Ascending aorta (tissue), 2 donors: Measurements from ENCODE around the gene RFT1. TPM values are rescaled to one million over a fixed set of nuclear protein-coding genes. Genes with fewer than 3 reads are reported as not detected.

Experiments
- DNase-seq, 2 donors: peaks; one replicate each; pipeline ENCODE4 v3.0.0-alpha.2; 2019; ENCODE audit warnings: low spot score in 2 of 2
- H3K27ac ChIP-seq, 2 donors: fragments of 200-600 bp; sonication (generic); one replicate each; pipeline ENCODE4 v1.5.1; 2016 to 2017; ENCODE audit warnings: mild to moderate bottlenecking in 1 of 2
- H3K27me3 ChIP-seq: fragments of 200-600 bp; sonication (generic); one replicate; pipeline ENCODE4 v1.5.1; 2017
- H3K36me3 ChIP-seq, 2 donors: fragments of 200-600 bp; sonication (generic); one replicate each; pipeline ENCODE4 v1.5.1; 2016
- H3K4me1 ChIP-seq, 2 donors: fragments of 200-600 bp; sonication (generic); one replicate each; pipeline ENCODE4 v1.5.1; 2016 to 2017; ENCODE audit warnings: mild to moderate bottlenecking in 1 of 2
- H3K4me3 ChIP-seq, 2 donors: fragments of 200-600 bp; sonication (generic); one replicate each; pipeline ENCODE4 v1.5.1; 2016 to 2017; ENCODE audit warnings: mild to moderate bottlenecking in 1 of 2
- H3K9me3 ChIP-seq, 2 donors: fragments of 200-600 bp; sonication (generic); one replicate each; pipeline ENCODE4 v1.5.1; 2016
- intact Hi-C: fragments of 100-400 bp; cut with DNase I; formaldehyde crosslinking; loops from one replicate; pipeline ENCODE4 v1.15.1; 2023
- total RNA-seq: library from RNA; depleted of rRNA; stranded (reverse); fragments of >200 nt; gene quantifications from one replicate; pipeline ENCODE4 v1.1.0, GENCODE V29; 2016
- TF ChIP-seq, protein P1 (sequence below), 3 experiments: fragments of 200-600 bp in 2 of 3; fragments of 450-650 bp in 1 of 3; sonication (generic) in 2 of 3; IDR thresholded peaks; one replicate each; pipeline ENCODE4 v1.5.1; 2016 to 2019; ENCODE audit warnings: antibody characterized with exemption in 3 of 3, mild to moderate bottlenecking in 1 of 3, moderate library complexity in 1 of 3

RFT1 gene
- total RNA-seq, 1 donor from 2014 or later = 12.1 TPM

GRCh38 chr3:53082736-53083135, 47.5 kb downstream of the RFT1 start:
- Histone ChIP-seq H3K4me1 (no peaks in the 10 kb centered on the region), H3K9me3 (no peaks in the 10 kb centered on the region), H3K27ac (no peak overlapping the region), H3K36me3 (peaks cover 0 to 8% of the 10 kb centered on the region in 2 donors), H3K4me3 (no peak overlapping the region), H3K27me3 (no peaks in the 10 kb centered on the region)
- intact Hi-C loops = no loop called here
- TF ChIP-seq, protein P1, sequence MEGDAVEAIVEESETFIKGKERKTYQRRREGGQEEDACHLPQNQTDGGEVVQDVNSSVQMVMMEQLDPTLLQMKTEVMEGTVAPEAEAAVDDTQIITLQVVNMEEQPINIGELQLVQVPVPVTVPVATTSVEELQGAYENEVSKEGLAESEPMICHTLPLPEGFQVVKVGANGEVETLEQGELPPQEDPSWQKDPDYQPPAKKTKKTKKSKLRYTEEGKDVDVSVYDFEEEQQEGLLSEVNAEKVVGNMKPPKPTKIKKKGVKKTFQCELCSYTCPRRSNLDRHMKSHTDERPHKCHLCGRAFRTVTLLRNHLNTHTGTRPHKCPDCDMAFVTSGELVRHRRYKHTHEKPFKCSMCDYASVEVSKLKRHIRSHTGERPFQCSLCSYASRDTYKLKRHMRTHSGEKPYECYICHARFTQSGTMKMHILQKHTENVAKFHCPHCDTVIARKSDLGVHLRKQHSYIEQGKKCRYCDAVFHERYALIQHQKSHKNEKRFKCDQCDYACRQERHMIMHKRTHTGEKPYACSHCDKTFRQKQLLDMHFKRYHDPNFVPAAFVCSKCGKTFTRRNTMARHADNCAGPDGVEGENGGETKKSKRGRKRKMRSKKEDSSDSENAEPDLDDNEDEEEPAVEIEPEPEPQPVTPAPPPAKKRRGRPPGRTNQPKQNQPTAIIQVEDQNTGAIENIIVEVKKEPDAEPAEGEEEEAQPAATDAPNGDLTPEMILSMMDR (IDR thresholded peaks at IDR 0.05) = no peak
- no peak for DNase-seq

- intact Hi-C loops = no loop called here
- no peak for DNase-seq
- TF ChIP-seq, protein P1 (IDR thresholded peaks at IDR 0.05) = no peak
Observed at GRCh38 chr3:53081318-53081717, 48.9 kb downstream of the RFT1 start.

DNA sequence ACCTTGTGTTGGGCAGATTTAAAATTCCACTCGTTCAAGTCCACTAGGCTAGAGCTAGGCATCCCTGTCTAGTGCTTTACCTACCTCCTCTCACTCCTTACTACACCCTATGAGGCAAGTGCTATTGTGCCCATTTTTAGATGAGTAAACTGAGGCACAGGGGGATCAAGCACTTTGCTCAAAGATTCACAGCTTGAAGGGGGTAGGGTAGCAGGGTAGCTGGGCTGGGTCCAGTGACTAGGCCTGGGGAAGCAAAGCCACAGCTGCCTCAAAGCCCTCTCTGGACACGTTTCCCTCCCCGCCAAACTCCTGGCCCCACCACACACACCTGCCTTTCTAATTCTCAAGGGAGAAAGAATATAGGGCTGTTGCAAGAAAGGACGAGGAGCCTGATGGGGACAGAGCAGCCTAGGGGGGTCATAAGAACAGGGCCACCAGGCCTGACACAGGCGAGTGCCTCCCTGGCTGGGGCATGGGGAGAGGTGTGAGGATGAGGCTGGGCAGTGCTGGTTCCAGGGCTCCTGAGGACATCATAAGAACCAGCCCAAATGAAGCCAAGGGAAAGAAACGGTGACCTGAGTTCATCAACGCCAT, 49.5 kb downstream of the RFT1 start:
- Histone ChIP-seq H3K4me3 (no peak overlapping the region), H3K27ac (no peak overlapping the region), H3K36me3 (no peaks in the 10 kb centered on the region), H3K27me3 (no peaks in the 10 kb centered on the region), H3K9me3 (no peaks in the 10 kb centered on the region), H3K4me1 (no peaks in the 10 kb centered on the region)
- TF ChIP-seq, protein P1 (IDR thresholded peaks at IDR 0.05) = no peak
- intact Hi-C loops = no loop called here
- DNase-seq = peak in 1 of 2 donors; percentile 54

More at GRCh38 chr3:53081318-53081717, 48.9 kb downstream of the RFT1 start:
- H3K4me3 ChIP-seq = no peak overlapping the region
- H3K9me3 ChIP-seq = no peaks in the 10 kb centered on the region
- H3K27ac ChIP-seq = no peak overlapping the region
- H3K4me1 ChIP-seq = no peaks in the 10 kb centered on the region
- no peaks in the 10 kb centered on the region for H3K36me3 ChIP-seq
- no peaks in the 10 kb centered on the region for H3K27me3 ChIP-seq

DNA sequence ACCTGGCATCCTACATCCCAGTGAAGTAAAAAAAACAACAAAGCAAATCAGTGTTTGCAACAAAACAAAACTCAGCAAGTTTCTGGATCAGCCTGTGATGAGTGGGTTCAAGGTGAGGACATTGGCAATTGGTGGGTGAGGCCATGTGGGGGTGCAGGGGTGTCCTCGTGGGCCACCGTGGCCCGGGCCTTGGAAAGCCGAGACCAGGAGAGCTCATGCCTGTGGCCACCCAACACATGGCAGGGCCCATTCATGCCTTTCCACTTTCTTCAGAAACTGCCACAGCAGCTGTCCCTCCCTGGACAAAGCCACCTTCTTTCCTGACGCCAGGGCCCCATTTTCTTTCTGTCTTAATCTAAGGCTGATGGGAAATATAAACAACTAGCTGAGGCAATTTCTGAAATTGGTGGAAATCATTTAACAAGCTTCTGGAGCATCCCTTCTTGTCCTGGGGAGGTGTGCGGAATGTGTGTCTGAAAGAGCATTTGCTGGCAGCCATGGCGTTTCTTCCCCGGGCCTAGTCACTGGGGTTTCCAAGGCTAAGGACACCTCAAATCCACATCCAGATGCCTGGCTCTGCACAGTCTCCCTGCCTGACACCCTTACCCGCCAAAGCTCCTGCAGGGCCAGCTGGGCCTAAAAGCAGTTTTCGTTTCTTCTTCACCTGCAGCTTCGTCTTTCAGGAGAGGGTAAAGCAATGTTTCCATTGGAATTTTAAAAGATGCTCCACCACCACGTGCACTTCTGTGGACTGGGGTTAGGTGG, 50.3 kb downstream of the RFT1 start:
- intact Hi-C loops = no loop called here
- peak in 1 of 2 donors; percentile 52 for DNase-seq
- H3K4me3 ChIP-seq = no peak overlapping the region

GRCh38 chr3:53079147-53079546, 51.1 kb downstream of the RFT1 start:
- H3K27me3 ChIP-seq = no peaks in the 10 kb centered on the region
- TF ChIP-seq, protein P1 (IDR thresholded peaks at IDR 0.05) = no peak
- intact Hi-C loops = no loop called here
- no peaks in the 10 kb centered on the region for H3K4me1 ChIP-seq
- no peaks in the 10 kb centered on the region for H3K9me3 ChIP-seq
- no peaks in the 10 kb centered on the region for H3K36me3 ChIP-seq
- no peak overlapping the region for H3K4me3 ChIP-seq
- peak in 1 of 2 donors; percentile 55 for DNase-seq
- no peak overlapping the region for H3K27ac ChIP-seq

More for the DNA sequence above, 50.3 kb downstream of the RFT1 start:
- Histone ChIP-seq H3K9me3 (no peaks in the 10 kb centered on the region), H3K27me3 (no peaks in the 10 kb centered on the region), H3K27ac (no peak overlapping the region), H3K4me1 (no peaks in the 10 kb centered on the region), H3K36me3 (no peaks in the 10 kb centered on the region)
- TF ChIP-seq, protein P1 (IDR thresholded peaks at IDR 0.05) = no peak
